Right lobe of liver (tissue), 6 donors: Measurements from ENCODE around the gene KDSR. TPM values are rescaled to one million over a fixed set of nuclear protein-coding genes. Genes with fewer than 3 reads are reported as not detected.

Source experiments
- ATAC-seq, 4 donors: fragments of 200-7000 bp; cut with Tn5 transposase; one replicate each; pipeline ENCODE4 v1.9.1; 2020; ENCODE audit warnings: mild to moderate bottlenecking in 4 of 4, moderate library complexity in 4 of 4
- DNase-seq, 3 donors: peaks; one replicate each; pipeline ENCODE4 v3.0.0-alpha.2; 2020
- H3K27ac ChIP-seq, 3 donors: fragments of 200-600 bp; one replicate each; pipeline ENCODE4 v1.8.0; 2022
- H3K27me3 ChIP-seq, 2 donors: fragments of 200-600 bp; one replicate each; pipeline ENCODE4 v1.8.0; 2022
- H3K36me3 ChIP-seq, 4 donors: fragments of 200-600 bp; sonication (generic) in 1 of 4; one replicate each; pipeline versions ENCODE4 v1.5.1 to v1.8.0; 2017 to 2022; ENCODE audit warnings: control low read depth in 1 of 4
- H3K4me1 ChIP-seq, 4 donors: fragments of 200-600 bp; sonication (generic) in 1 of 4; one replicate each; pipeline versions ENCODE4 v1.5.1 to v1.8.0; 2017 to 2022; ENCODE audit warnings: control low read depth in 1 of 4
- H3K4me3 ChIP-seq, 3 donors: fragments of 200-600 bp; one replicate each; pipeline ENCODE4 v1.8.0; 2022
- H3K9me3 ChIP-seq, 4 donors: fragments of 200-600 bp; sonication (generic) in 1 of 4; one replicate each; pipeline versions ENCODE4 v1.5.1 to v1.8.0; 2017 to 2022; ENCODE audit warnings: control low read depth in 1 of 4
- POLR2A ChIP-seq: fragments of 450-650 bp; IDR thresholded peaks from one replicate; pipeline ENCODE4 v1.6.1; 2017; ENCODE audit warnings: antibody characterized with exemption, mild to moderate bottlenecking
- WGBS: methylation state at CpG from one replicate; pipeline ENCODE4 v1.1.6; 2018; ENCODE audit warnings: low coverage, low lambda C conversion rate; ENCODE audit not compliant: insufficient coverage; ENCODE audit errors: missing lambda C conversion rate; 5-methylcytosine and 5-hydroxymethylcytosine counted together
- intact Hi-C, 2 donors: fragments of 100-400 bp; cut with DNase I; formaldehyde crosslinking; loops; one replicate each; pipeline versions ENCODE4 v1.11.2 to v1.14.1; 2022
- total RNA-seq, 6 experiments: library from RNA; depleted of rRNA in 2 of 6; stranded (reverse); fragments of >200 nt in 2 of 6; fragmentation: NEBNext Ultra II Directional in 3 of 6; extraction: Animal tissue kit (Norgen Biotek cat#: 25700) in 3 of 6; gene quantifications; one replicate each; pipeline versions ENCODE4 v1.1.0 to v1.2.4, GENCODE V29; 2016 to 2023
- TF ChIP-seq, protein P1 (sequence below), 4 donors: fragments of 200-600 bp in 3 of 4; fragments of 450-650 bp in 1 of 4; IDR thresholded peaks; one replicate each; pipeline versions ENCODE4 v1.5.1 to v1.8.0; 2016 to 2022; ENCODE audit warnings: antibody characterized with exemption in 4 of 4, mild to moderate bottlenecking in 2 of 4
- donor health status: DM: no; HTN: yes; CAD: no.
- donor health status: DM: no; HTN: no; CAD: no.
- donor health status: DM: no; HTN: no; CAD: no.
- donor health status: DM: no; HTN: yes; CAD: no.
- donor health status: DM: no; HTN: yes; CAD: no.

Gene KDSR
- total RNA-seq, 6 experiments from 2014 or later, result 32.3 to 67.1 (median 56.1) TPM

DNA sequence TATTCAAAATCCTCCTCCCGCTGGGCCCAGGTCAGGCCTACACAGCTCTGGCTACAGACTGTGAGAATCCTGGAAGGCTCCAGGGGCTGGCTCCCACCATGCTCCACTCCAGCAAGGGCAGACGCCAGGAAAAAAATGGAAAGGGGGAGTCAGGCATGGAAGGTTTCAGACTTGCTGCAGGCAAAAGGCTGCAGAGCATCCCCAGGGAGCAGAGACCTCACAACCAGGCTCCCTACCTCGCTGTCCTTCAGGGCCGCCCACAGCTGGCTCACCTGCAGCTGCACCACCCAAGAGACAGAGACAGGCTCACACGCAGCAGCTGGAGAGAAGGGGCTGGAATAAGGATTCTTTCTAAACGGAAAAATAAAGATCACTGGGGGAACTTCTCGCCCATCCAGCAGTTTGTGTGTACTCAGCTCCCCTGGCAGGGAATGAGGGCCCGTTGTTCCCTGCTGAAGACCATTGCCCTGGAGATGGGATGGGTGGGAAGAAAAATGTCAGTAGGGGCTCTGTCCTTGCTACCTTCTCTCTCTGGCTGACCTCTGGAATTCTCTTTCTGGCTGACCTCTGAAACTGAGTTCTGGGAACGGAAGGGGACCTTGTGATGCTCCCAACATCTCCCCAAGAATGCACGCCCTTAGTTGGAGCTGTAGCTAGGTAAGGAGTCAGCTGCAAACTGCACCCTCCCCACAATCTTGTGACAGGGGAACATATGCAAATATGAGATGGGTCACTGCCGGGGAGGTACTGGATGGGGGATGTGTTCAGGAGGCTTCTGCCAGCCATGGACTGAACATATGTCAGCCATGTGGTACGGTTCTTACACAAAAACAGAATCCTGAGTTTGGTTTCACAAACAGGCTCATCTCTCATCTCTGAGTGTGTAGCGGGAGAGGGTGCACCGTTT lies 81.9 kb downstream of the KDSR start:
- no peaks in the 10 kb centered on the region for H3K27me3 ChIP-seq
- no peak overlapping the region for H3K27ac ChIP-seq
- ATAC-seq (no peak), DNase-seq (no peak)
- no peaks in the 10 kb centered on the region for H3K36me3 ChIP-seq
- no peak overlapping the region for H3K4me3 ChIP-seq
- no peak for TF ChIP-seq POLR2A
- TF ChIP-seq, protein P1, sequence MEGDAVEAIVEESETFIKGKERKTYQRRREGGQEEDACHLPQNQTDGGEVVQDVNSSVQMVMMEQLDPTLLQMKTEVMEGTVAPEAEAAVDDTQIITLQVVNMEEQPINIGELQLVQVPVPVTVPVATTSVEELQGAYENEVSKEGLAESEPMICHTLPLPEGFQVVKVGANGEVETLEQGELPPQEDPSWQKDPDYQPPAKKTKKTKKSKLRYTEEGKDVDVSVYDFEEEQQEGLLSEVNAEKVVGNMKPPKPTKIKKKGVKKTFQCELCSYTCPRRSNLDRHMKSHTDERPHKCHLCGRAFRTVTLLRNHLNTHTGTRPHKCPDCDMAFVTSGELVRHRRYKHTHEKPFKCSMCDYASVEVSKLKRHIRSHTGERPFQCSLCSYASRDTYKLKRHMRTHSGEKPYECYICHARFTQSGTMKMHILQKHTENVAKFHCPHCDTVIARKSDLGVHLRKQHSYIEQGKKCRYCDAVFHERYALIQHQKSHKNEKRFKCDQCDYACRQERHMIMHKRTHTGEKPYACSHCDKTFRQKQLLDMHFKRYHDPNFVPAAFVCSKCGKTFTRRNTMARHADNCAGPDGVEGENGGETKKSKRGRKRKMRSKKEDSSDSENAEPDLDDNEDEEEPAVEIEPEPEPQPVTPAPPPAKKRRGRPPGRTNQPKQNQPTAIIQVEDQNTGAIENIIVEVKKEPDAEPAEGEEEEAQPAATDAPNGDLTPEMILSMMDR (IDR thresholded peaks at IDR 0.05), result no peak
- H3K9me3 ChIP-seq, result no peaks in the 10 kb centered on the region
- WGBS, result 76% methylated on average over 9 of the region's 14 CpGs
- H3K4me1 ChIP-seq, result peaks cover 0 to 4% (median 0%) of the 10 kb centered on the region in 4 donors
- intact Hi-C loops, result no loop called here

DNA sequence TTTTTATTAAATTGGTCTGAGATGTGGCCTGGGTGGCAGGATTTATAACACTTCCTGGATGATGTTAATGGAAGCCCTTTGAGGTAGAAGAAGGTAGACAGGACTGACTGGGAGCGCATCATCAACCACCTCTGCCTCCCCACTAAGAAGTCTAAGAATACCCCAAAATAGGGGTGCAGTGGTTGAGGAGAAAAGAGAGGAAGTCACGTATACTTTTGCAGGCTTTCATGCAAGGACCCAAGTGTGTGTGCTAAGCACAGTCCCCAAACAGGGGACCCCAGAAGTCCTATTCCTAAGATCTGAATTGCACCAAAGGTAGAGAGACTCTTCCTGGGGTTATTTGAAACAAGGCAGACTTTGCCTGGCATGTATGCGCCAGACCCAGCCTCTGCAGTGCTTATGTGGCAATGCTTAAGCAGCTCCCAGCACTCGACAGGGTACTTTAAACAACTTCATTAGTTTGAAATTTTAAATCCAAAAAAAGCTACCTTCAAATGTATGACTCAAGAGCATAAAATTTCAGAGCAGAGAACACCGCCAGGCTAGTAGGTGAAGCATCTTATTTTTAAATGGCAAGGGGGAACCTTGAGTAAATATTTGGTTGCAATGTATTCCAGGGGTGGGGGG lies 82.7 kb downstream of the KDSR start:
- TF ChIP-seq, protein P1 (IDR thresholded peaks at IDR 0.05), result no peak
- TF ChIP-seq POLR2A, result no peak
- H3K36me3 ChIP-seq, result no peaks in the 10 kb centered on the region
- no peaks in the 10 kb centered on the region for H3K27me3 ChIP-seq
- no peak overlapping the region for H3K27ac ChIP-seq
- 89% methylated on average over 4 of the region's 5 CpGs for WGBS
- no peaks in the 10 kb centered on the region for H3K9me3 ChIP-seq
- H3K4me1 ChIP-seq, result peaks cover 0 to 4% (median 0%) of the 10 kb centered on the region in 4 donors
- intact Hi-C loops, result no loop called here
- DNase-seq (no peak), ATAC-seq (no peak)
- H3K4me3 ChIP-seq, result no peak overlapping the region

DNA sequence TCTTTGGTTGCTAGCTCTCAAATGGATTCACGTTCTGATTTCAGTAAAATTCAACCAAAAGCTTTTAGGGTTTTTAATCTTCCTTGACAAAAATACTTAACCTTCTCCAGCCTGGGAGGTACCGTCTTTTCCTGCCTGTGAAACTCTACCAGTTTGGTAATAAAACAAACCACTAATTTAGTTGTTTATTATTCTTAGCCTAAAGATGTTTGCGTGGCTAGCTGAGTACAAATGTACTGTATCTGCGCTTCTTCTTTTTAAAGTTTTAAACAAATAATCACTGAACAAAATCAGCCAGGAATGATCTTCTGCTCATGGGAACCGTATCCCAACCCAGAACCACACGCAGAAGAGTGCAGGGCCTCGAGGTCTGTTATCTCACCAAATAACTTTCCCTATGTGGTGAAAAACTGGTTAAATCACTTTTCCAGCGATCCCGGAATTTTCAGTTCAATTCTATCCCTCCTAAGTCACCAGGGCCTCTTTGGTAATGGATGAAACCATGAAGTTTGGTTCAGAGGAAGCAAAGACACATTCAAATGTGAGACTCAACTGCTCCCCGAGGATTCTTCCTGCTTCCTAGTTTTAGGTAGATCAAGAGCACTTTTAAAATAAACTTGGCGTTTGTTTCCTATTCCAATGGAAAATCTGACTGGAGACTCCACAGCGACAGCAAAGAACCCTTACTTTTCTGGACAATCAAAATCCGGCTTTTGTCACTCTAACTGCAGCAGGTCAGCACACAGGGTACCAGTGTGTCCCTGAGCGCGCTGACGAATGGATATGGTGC lies 83.5 kb downstream of the KDSR start:
- DNase-seq (no peak), ATAC-seq (no peak)
- H3K9me3 ChIP-seq, result no peaks in the 10 kb centered on the region
- H3K4me3 ChIP-seq, result no peak overlapping the region
- H3K4me1 ChIP-seq, result peaks cover 0 to 4% (median 0%) of the 10 kb centered on the region in 4 donors
- no peak overlapping the region for H3K27ac ChIP-seq
- H3K27me3 ChIP-seq, result no peaks in the 10 kb centered on the region
- H3K36me3 ChIP-seq, result no peaks in the 10 kb centered on the region
- intact Hi-C loops, result no loop called here
- TF ChIP-seq, protein P1 (IDR thresholded peaks at IDR 0.05), result no peak
- TF ChIP-seq POLR2A, result no peak
- WGBS, result 92% methylated on average over 16 of the region's 16 CpGs

DNA sequence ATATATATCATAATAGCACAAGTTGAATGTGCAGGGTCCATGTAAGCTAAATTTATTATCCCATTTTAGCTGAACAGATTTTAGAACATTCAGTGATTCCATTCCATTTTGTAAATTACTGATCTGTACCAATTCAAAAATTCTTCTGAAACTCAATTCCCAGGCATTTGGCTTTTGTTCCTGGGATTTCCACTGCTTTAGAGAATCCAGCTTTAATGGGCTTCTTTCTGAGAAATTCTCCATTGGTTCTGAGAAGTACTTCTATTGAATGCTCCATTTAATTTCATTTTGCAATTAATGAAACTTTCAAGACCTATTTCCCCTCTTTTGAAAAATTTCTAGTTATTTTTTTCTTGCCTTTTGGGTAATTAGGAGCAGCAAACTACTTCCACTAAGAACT lies 84.2 kb downstream of the KDSR start:
- Histone ChIP-seq H3K4me3 (no peak overlapping the region), H3K36me3 (no peaks in the 10 kb centered on the region), H3K9me3 (no peaks in the 10 kb centered on the region), H3K27ac (no peak overlapping the region), H3K4me1 (peaks cover 0 to 3% (median 0%) of the 10 kb centered on the region in 4 donors), H3K27me3 (no peaks in the 10 kb centered on the region)
- TF ChIP-seq POLR2A, result no peak
- TF ChIP-seq, protein P1 (IDR thresholded peaks at IDR 0.05), result no peak
- no peak for DNase-seq
- intact Hi-C loops, result no loop called here
- no peak for ATAC-seq

Other genes with a start within 250 kb of the KDSR start
- gene BCL2, start 47.4 kb downstream of the KDSR start, total RNA-seq, result 1 to 10 TPM in 5 of 6 experiments, under 1 TPM in 1; 0.73 to 4.7 (median 2.7) TPM
- gene VPS4B, start 55.3 kb upstream of the KDSR start, total RNA-seq, result 10 to 100 TPM; 18.3 to 30.4 (median 22.3) TPM
- gene SERPINB5, start 109.8 kb upstream of the KDSR start, total RNA-seq, result not detected
- not detected for gene SERPINB12, start 175.2 kb upstream of the KDSR start, total RNA-seq
- gene SERPINB13, start 220.1 kb upstream of the KDSR start, total RNA-seq, result not detected